GM04504 (cell line): ENCODE results near the gene PPP1R14C.
"Not testable (repeated sequence)": the region's sequence is repeated elsewhere in the genome, so short reads cannot be mapped to it uniquely, and the experiment has no call there.

ENCODE experiments used
- DNase-seq: peaks from one replicate; pipeline ENCODE4 v3.0.0-alpha.2; 2012; ENCODE audit warnings: low read depth

The PPP1R14C gene

GRCh38 chr6:150220634-150221551 is 78.0 kb downstream of the PPP1R14C start:
- DNase-seq, result no peak

- no peak for DNase-seq
Observed at GRCh38 chr6:150224820-150225219, 82.0 kb downstream of the PPP1R14C start.

GRCh38 chr6:150227281-150227680 is 84.4 kb downstream of the PPP1R14C start:
- no peak for DNase-seq

GRCh38 chr6:150228072-150228733 is 85.4 kb downstream of the PPP1R14C start:
- no peak for DNase-seq

GRCh38 chr6:150229436-150230163 is 86.8 kb downstream of the PPP1R14C start:
- no peak for DNase-seq

- DNase-seq, result no peak
Observed at GRCh38 chr6:150230164-150230561, 87.3 kb downstream of the PPP1R14C start.

GRCh38 chr6:150230832-150231524 is 88.1 kb downstream of the PPP1R14C start:
- DNase-seq, result no peak

- DNase-seq, result no peak
Observed at GRCh38 chr6:150231525-150231850, 88.6 kb downstream of the PPP1R14C start.

- no peak for DNase-seq
Observed at GRCh38 chr6:150233843-150234269, 91.0 kb downstream of the PPP1R14C start.

GRCh38 chr6:150235218-150235617 is 92.4 kb downstream of the PPP1R14C start:
- DNase-seq, result no peak

- no peak for DNase-seq
Observed at GRCh38 chr6:150236114-150236513, 93.3 kb downstream of the PPP1R14C start.

- no peak for DNase-seq
Observed at GRCh38 chr6:150236544-150236943, 93.7 kb downstream of the PPP1R14C start.

- DNase-seq, result no peak
Observed at GRCh38 chr6:150237626-150238025, 94.8 kb downstream of the PPP1R14C start.

- no peak for DNase-seq
Observed at GRCh38 chr6:150238336-150238741, 95.5 kb downstream of the PPP1R14C start.

GRCh38 chr6:150238846-150239407 is 96.1 kb downstream of the PPP1R14C start:
- DNase-seq, result no peak

GRCh38 chr6:150241756-150242155 is 98.9 kb downstream of the PPP1R14C start:
- not testable (repeated sequence) for DNase-seq

- DNase-seq, result no peak
Observed at GRCh38 chr6:150243620-150244314, 100.9 kb downstream of the PPP1R14C start.

GRCh38 chr6:150245148-150245935 is 102.5 kb downstream of the PPP1R14C start:
- no peak for DNase-seq

GRCh38 chr6:150247803-150248202 is 105.0 kb downstream of the PPP1R14C start:
- no peak for DNase-seq

GRCh38 chr6:150248300-150248699 is 105.5 kb downstream of the PPP1R14C start:
- DNase-seq, result no peak
